ENCODE results near the gene CTNND2. TPM values are rescaled to one million over a fixed set of nuclear protein-coding genes. Genes with fewer than 3 reads are reported as not detected.

CTNND2 gene
- total RNA-seq, 4 donors from 2014 or later = 0.04 TPM; not detected in 3

- in situ Hi-C loops (cut with MboI; ENCODE audit: low sequenced_read_pairs in 4 of 4) (no loop called here), intact Hi-C loops (cut with DNase I; ENCODE audit: low total_unique reads) (no loop called here)
- no peaks in the 10 kb centered on the region for H3K27me3 ChIP-seq
- H3K36me3 ChIP-seq = no peaks in the 10 kb centered on the region
- H3K4me1 ChIP-seq = no peaks in the 10 kb centered on the region
- no peaks in the 10 kb centered on the region for H3K9me3 ChIP-seq
- DNase-seq (no peak), ATAC-seq (no peak)
- no peak overlapping the region for H3K4me3 ChIP-seq
- TF ChIP-seq POLR2A (IDR thresholded peaks at IDR 0.05) = no peak
- no peak for TF ChIP-seq CTCF (IDR thresholded peaks at IDR 0.05 in 4 of 5, conservative IDR thresholded peaks at IDR 0.05 in 1 of 5)
- no peak overlapping the region for H3K27ac ChIP-seq
Observed at GRCh38 chr5:11527652-11528349, 376.4 kb downstream of the CTNND2 start.

- no peak for TF ChIP-seq CTCF (IDR thresholded peaks at IDR 0.05 in 4 of 5, conservative IDR thresholded peaks at IDR 0.05 in 1 of 5)
- TF ChIP-seq POLR2A (IDR thresholded peaks at IDR 0.05) = no peak
- H3K27me3 ChIP-seq = no peaks in the 10 kb centered on the region
- H3K4me3 ChIP-seq = no peak overlapping the region
- DNase-seq (no peak), ATAC-seq (no peak)
- no peaks in the 10 kb centered on the region for H3K9me3 ChIP-seq
- H3K36me3 ChIP-seq = no peaks in the 10 kb centered on the region
- in situ Hi-C loops (cut with MboI; ENCODE audit: low sequenced_read_pairs in 4 of 4) (no loop called here), intact Hi-C loops (cut with DNase I; ENCODE audit: low total_unique reads) (no loop called here)
- H3K27ac ChIP-seq = no peak overlapping the region
- no peaks in the 10 kb centered on the region for H3K4me1 ChIP-seq
Observed at GRCh38 chr5:11525020-11525419, 379.2 kb downstream of the CTNND2 start.

GRCh38 chr5:11524188-11524587 is 380.1 kb downstream of the CTNND2 start:
- TF ChIP-seq CTCF (IDR thresholded peaks at IDR 0.05 in 4 of 5, conservative IDR thresholded peaks at IDR 0.05 in 1 of 5) (no peak), POLR2A (IDR thresholded peaks at IDR 0.05) (no peak)
- ATAC-seq (no peak), DNase-seq (no peak)
- no peak overlapping the region for H3K4me3 ChIP-seq
- no peaks in the 10 kb centered on the region for H3K36me3 ChIP-seq
- H3K27me3 ChIP-seq = no peaks in the 10 kb centered on the region
- no peaks in the 10 kb centered on the region for H3K9me3 ChIP-seq
- no peak overlapping the region for H3K27ac ChIP-seq
- H3K4me1 ChIP-seq = no peaks in the 10 kb centered on the region
- in situ Hi-C loops (cut with MboI; ENCODE audit: low sequenced_read_pairs in 4 of 4) (no loop called here), intact Hi-C loops (cut with DNase I; ENCODE audit: low total_unique reads) (no loop called here)

- H3K36me3 ChIP-seq = no peaks in the 10 kb centered on the region
- intact Hi-C loops (cut with DNase I; ENCODE audit: low total_unique reads) = no loop called here
- no peaks in the 10 kb centered on the region for H3K4me1 ChIP-seq
- DNase-seq (no peak), ATAC-seq (no peak)
- H3K27ac ChIP-seq = no peak overlapping the region
- H3K27me3 ChIP-seq = no peaks in the 10 kb centered on the region
- in situ Hi-C loops (cut with MboI; ENCODE audit: low sequenced_read_pairs in 4 of 4) = no loop called here
- no peak for TF ChIP-seq CTCF (IDR thresholded peaks at IDR 0.05 in 4 of 5, conservative IDR thresholded peaks at IDR 0.05 in 1 of 5)
- no peak for TF ChIP-seq POLR2A (IDR thresholded peaks at IDR 0.05)
- H3K4me3 ChIP-seq = no peak overlapping the region
- H3K9me3 ChIP-seq = no peaks in the 10 kb centered on the region
Observed at GRCh38 chr5:11522796-11523195, 381.4 kb downstream of the CTNND2 start.
